GM04503 (cell line): ENCODE results near the gene NUDT14.

Experiments
- DNase-seq: peaks from one replicate; pipeline ENCODE4 v3.0.0-alpha.2; 2012; ENCODE audit warnings: low read depth

The NUDT14 gene

GRCh38 chr14:105173901-105174894 lies 6.9 kb downstream of the NUDT14 start:
- DNase-seq = no peak

GRCh38 chr14:105173145-105173544 lies 8.0 kb downstream of the NUDT14 start:
- no peak for DNase-seq

DNA sequence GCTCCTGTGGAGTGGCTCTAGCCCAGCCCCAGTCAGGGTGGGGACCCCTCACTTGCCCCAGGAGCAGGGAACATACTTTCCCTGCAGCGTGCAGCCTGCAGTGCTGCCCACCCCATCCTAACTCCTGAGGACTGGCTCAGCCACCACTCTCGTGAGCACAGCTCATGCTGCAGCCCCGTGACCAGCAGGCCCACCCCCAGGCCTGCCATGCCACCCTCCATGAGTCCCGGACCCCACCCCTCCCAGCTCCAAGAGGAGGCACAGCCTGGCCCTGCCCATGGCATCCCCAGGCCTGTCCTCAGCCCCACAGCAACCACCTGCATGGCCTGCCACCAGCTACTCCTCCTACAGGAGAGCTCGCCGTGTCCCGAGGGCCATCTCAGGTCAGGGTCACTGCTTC lies 8.6 kb downstream of the NUDT14 start:
- no peak for DNase-seq

DNA sequence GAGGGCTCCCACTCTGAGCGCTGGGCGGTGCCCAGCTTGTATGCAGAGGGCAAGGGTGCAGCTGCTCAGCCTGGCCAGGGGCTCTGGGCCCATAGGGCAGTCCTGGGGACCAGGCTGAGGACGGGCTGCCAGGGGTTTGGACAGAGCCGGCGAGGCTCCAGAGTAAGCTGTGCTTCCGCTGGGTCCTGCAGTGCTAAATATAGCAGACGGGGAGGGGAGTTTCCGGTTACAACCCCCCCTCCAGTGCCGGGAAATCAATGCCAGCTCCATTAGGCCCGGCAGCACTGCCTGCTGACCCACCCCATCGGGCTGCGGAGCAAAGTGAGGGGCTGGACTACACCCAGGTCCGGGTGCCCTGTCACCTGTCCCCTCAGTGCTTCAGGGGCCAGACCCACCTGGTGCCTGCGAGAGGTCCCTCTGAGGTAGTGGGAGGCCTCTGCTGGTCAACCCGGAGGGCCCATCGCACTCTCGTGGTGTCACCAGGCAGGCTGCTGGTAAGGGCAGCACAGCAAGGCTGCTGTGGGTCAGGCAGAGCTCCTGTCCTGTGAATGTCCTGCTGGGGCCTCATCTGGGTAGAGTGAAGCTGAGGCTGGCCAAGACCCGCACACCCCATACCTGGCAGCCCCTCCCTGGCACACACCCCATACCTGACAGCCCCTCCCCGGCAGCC lies 10.0 kb downstream of the NUDT14 start:
- no peak for DNase-seq

- DNase-seq = no peak
Observed at GRCh38 chr14:105169776-105170655, 11.1 kb downstream of the NUDT14 start.

DNA sequence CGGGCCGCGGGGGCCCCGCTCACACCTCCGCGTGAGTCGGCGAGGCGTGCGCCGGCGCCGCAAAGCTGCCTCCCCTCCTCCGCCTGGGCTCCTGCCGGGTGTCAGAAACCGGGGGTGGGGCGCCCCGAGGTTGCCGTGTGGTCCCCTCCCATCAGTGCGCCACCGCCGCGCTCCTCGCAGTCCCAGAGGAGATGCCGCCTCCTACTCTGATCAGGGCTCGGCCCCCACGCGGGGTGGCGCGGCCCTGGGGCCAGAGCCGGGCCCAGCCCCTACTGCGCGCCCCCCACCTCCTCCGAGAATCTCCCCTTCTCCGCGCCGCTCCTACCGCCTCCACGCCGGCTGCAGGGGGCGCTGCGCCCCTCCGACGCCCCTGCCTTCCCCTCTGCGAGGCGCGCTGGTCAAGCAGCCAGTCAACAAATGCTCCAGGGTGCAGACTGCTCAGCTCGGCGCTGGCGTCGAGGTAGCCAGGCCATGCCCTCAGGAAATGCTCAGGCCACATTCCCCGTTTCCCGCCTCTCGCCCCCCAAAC lies 12.1 kb downstream of the NUDT14 start:
- DNase-seq = no peak

- DNase-seq = no peak
Observed at GRCh38 chr14:105168496-105168978, 12.6 kb downstream of the NUDT14 start, which contains the start of gene JAG2. Gene JAG2, minus strand, starts transcription at chr14:105168776. Its CDS starts 356 bp downstream, at chr14:105168420.

- no peak for DNase-seq
Observed at GRCh38 chr14:105168093-105168420, 13.1 kb downstream of the NUDT14 start.

DNA sequence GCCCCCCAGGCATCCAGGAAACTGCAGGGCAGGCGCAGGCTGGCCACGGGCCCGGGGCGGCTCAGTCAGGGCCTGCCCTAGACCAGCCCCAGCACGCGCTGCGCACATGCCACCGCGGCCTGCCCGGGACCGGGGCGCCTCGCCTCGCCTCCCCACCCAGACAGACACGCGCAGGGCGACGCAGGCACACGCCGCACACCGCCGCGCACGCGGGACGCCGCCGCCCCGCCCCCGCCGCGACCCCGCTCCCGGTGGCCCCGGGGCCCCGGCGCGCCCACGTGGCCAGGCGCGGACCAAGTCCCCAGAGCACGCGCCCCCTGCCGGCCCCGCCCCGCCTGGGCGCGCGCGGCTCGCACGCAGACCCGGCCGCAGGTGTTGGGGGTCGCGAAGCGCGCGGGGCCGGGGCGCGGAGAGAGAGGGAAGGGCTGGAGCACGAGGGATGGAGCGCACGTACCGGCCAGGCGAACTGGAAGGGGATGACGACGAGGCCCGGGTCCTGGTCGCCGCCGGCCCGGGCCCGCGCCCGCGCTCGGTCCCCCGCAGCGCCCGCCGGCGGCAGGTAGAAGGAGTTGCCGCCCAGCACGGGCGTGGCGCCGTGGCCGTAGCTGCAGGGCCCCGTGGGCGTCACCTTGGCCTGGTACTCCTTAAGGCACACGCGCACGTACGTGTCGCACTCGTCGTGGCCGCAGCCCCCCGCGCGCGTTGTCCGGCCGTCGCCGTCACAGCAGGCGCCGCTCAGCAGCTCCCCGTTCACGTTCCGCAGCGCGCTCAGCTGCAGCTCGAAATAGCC lies 13.6 kb downstream of the NUDT14 start:
- DNase-seq = no peak

- DNase-seq = no peak
Observed at GRCh38 chr14:105166571-105167302, 14.4 kb downstream of the NUDT14 start.

DNA sequence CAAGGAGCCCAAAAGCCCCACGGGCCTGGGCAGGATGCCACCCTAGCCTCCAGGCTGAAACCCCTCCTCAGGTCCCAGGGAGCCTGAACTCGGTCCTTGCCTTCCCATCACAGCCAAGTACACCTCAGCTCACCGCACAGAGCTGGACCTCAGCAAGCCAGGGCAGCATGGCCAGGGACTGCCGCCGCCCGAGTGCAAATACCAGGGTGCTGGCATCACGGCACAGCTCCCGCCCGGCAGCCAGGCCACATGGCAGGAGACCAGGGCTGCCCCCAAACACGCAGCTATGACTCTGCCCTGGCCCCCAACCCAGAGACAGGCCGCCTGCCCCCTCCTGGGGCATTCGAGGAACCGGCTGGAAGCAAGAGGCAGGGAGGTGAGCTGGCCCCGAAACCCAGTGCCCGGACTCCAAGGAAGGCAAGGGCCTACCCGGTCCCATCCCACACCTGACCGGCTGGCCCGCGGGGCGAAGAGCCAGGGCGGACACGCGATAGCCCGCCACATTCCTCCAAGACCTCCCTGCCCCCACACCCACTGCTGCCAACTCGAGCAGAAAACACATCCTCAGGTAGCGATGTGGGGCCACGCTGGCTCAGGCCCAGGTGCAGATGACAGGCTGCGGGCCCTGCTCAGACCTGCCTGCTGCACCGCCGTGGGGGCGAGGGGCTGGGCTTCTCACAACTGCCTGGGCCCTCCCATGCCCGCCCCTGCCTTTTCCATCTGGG lies 15.2 kb downstream of the NUDT14 start:
- no peak for DNase-seq

DNA sequence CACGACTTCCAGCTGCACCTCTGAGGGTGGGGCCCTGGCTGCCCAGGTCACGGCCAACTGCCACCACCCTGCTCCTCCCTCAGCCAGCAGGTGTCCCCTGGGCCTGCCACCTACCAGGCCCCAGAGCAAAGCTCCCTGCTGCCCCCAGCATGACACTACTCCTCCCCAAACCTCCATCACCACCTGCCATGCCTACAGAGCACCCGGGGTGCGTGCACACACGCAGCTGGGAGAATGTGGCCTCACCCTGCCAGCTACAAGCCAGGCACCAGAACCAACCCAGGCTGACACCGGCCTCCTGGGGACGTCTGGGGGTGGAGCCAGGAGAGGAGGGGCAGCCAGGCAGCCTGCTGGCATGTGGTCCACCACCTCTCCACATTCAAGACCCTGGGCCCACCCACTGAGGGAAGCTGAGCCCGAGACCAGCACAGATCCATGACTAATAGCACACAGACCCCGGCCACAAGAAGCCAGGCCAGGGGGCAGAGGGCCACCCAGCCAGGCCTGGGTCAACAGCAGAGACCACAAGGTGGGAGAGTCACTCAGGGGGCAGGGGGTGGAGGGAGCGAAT lies 15.9 kb downstream of the NUDT14 start:
- no peak for DNase-seq

DNA sequence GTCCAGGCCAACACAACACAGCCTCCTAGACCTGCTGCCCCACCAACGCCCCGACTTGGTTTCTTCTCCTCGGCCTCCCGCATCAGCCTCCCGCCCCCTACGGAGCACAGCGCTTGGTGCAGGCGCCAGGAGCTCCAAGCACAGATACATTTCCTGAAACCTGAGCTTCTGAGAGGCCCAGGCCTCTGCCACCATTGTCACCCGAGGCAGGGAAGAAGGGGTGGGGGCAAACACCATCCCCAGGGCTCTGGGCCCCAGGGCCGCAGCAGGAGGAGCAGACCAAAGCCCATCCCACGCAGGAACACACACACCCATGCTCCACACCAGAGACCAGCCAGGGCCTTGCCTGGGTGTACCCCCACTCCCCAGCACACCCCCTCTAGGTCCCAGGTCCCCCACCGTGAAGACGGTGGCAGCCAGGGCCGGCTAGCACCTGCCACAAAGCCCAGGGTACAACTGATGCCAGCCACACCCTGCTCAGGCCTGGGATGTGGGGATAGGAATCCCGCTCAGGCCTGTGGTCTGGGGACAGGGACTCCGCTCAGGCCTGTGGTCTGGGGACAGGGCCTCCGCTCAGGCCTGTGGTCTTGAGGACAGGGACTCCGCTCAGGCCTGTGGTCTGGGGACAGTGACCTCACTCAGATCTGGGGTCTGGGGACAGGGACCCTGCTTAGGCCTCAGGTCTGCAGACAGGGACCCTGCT lies 17.9 kb downstream of the NUDT14 start:
- DNase-seq = no peak

DNA sequence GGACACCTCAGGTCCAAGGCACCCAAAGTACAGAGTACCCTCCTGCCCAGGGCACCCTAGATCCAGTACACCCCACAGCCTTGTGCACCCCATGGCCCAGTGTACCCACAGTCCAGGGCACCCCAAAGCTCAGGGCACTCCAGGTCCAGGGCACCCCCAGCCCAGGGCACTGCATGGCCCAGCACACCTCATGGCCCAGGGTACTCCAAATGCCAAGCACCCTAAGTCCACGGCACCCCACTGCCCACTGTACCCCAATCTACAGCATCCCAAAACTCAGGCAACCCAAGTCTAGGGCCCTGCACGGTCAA lies 18.5 kb downstream of the NUDT14 start:
- no peak for DNase-seq

DNA sequence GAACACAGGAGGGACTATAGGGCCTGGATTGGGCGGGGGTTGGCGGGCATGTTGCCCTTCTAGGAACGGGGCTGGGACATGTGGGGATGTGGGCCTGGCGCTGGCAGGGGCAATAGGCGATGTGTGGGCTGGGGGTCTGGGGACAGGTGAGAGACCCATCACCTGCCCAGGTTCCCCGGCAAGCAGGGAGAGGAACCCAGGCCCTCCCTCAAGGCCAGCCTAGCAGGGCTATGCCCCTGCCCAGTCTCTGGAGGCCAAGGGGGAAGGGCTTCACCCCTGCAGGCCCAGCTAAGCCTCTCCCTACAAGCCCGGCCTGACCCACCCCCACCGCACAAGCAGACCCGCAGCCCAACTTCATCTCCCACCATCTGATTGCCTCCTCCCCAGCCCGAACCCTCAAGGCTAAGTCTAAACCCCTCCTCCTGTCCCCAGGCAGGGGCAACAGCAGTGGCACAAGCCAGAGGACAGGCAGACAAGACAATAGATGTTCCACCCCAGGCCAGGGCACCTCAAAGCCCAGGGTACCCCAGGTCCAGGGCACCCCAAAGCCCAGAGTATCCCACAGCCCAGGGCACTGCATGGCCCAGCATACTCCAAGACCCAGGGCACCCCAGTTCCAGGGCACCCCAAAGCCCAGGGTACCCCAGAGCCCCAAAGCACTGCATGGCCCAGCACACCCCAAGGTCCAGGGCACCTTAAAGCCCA lies 19.0 kb downstream of the NUDT14 start:
- DNase-seq = no peak

GRCh38 chr14:105161309-105161708 lies 19.8 kb downstream of the NUDT14 start:
- DNase-seq = no peak

DNA sequence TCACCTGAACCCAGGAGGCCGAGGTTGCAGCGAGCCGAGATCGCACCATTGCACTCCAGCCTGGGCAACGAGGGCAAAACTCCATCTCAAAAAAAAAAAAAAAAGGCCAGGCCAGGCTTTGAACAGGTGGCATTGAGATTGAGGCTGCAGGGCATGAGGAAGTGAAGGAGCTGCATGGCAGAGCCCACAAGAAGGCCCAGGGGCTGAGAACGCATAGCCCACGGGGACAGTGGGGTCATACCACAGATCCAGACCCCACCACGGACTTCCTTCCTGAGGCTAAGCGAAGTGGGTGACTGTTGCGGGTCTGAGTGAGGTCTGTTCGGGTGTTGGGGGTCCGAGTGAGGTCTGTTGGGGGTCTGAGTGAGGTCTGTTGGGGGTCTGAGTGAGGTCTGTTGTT lies 20.3 kb downstream of the NUDT14 start:
- no peak for DNase-seq

DNA sequence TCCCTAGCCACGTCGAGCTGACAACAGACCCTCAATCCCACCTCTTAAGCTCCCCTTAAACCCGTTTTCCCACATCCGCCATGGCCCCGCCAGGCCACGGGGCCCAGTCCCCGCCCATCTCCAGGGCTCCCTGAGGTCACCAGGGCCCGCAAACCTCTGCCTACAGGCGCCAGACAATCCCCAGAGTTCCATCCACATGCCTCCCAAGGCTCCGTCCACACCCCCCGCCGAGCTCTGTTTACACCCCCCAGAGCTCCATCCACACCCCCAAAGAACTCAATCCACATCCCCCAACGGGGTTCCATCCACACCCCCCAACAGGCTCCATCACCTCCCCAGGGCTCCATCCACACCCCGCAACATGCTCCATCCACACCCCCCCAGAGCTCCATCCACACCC lies 21.8 kb downstream of the NUDT14 start:
- DNase-seq = no peak
